ENCODE measurements around the gene TSHZ1.

- TF ChIP-seq CTCF (conservative IDR thresholded peaks at IDR 0.05; ENCODE audit: low read length) (no peak), EZH2phosphoT487 (IDR thresholded peaks at IDR 0.05; ENCODE audit: borderline replicate concordance) (no peak)
Measured at GRCh38 chr18:75204269-75204731, 6.3 kb upstream of the TSHZ1 start.
